Mesenchymal stem cell (in vitro differentiated cells and primary cell): ENCODE measurements around the gene QKI.
A peak's percentile ranks its signal among the peaks of the same experiment; 100 is the strongest.

Experiments used
- DNase-seq: peaks from one replicate; pipeline ENCODE4 v3.0.0-alpha.2; 2013
- H2AFZ ChIP-seq: one replicate; pipeline ENCODE4 v1.6.1; 2013; ENCODE audit warnings: low read depth, mild to moderate bottlenecking, control low read depth, inconsistent platforms, low read length, moderate library complexity
- H2AK5ac ChIP-seq: 2 replicates; pipeline ENCODE4 v1.6.1; 2013; ENCODE audit warnings: low read length, moderate library complexity, mild to moderate bottlenecking, inconsistent platforms; ENCODE audit not compliant: severe bottlenecking
- H2BK120ac ChIP-seq: one replicate; pipeline ENCODE4 v1.6.1; 2013; ENCODE audit warnings: low read depth, mild to moderate bottlenecking, inconsistent platforms, low read length, moderate library complexity
- H2BK12ac ChIP-seq, 2 experiments: one replicate each; pipeline ENCODE4 v1.6.1; 2013; ENCODE audit warnings: inconsistent platforms in 2 of 2, low read length in 2 of 2, mild to moderate bottlenecking in 2 of 2, moderate library complexity in 2 of 2, control low read depth in 1 of 2
- H2BK15ac ChIP-seq: one replicate; pipeline ENCODE4 v1.6.1; 2013; ENCODE audit warnings: mild to moderate bottlenecking, low read depth, inconsistent platforms; ENCODE audit not compliant: poor library complexity, severe bottlenecking
- H2BK5ac ChIP-seq: 2 replicates; pipeline ENCODE4 v1.6.1; 2013; ENCODE audit warnings: low read depth, mild to moderate bottlenecking, low read length, control low read depth, inconsistent platforms; ENCODE audit not compliant: poor library complexity, severe bottlenecking
- H3K14ac ChIP-seq, 2 experiments: one replicate each; pipeline ENCODE4 v1.6.1; 2013; ENCODE audit warnings: inconsistent platforms in 2 of 2, low read length in 2 of 2, control low read depth in 1 of 2, mild to moderate bottlenecking in 1 of 2, moderate library complexity in 1 of 2
- H3K18ac ChIP-seq, 2 experiments: one replicate each; pipeline ENCODE4 v1.6.1; 2013; ENCODE audit warnings: inconsistent platforms in 2 of 2, low read length in 2 of 2, control low read depth in 1 of 2, low read depth in 1 of 2, mild to moderate bottlenecking in 1 of 2
- H3K23ac ChIP-seq, 2 experiments: one replicate each; pipeline ENCODE4 v1.6.1; 2013; ENCODE audit warnings: inconsistent platforms in 2 of 2, low read length in 2 of 2, mild to moderate bottlenecking in 2 of 2, moderate library complexity in 2 of 2, control low read depth in 1 of 2
- H3K27ac ChIP-seq: 2 replicates; pipeline ENCODE4 v1.5.1; 2013; ENCODE audit warnings: mild to moderate bottlenecking, moderate library complexity, low read length, control low read depth, inconsistent platforms; ENCODE audit not compliant: poor library complexity, severe bottlenecking
- H3K27me3 ChIP-seq, 2 experiments: 2 replicates each; pipeline versions ENCODE4 v1.6.1 to v1.7.0; 2013; ENCODE audit warnings: low read length in 2 of 2, mild to moderate bottlenecking in 2 of 2, moderate library complexity in 2 of 2, control low read depth in 1 of 2, inconsistent platforms in 1 of 2; ENCODE audit not compliant: control insufficient read depth in 1 of 2, insufficient read depth in 1 of 2
- H3K36me3 ChIP-seq, 2 experiments: 2 replicates each; pipeline versions ENCODE4 v1.6.1 to v1.7.0; 2013; ENCODE audit warnings: low read length in 2 of 2, control low read depth in 1 of 2, inconsistent platforms in 1 of 2, low read depth in 1 of 2, mild to moderate bottlenecking in 1 of 2; ENCODE audit not compliant: insufficient read depth in 2 of 2, control insufficient read depth in 1 of 2
- H3K4ac ChIP-seq, 2 experiments: one replicate each; pipeline ENCODE4 v1.6.1; 2013; ENCODE audit warnings: inconsistent platforms in 2 of 2, low read length in 2 of 2, mild to moderate bottlenecking in 2 of 2, moderate library complexity in 2 of 2, control low read depth in 1 of 2, low read depth in 1 of 2
- H3K4me1 ChIP-seq: 2 replicates; pipeline ENCODE4 v1.6.1; 2013; ENCODE audit warnings: low read depth, low read length, control low read depth; ENCODE audit not compliant: control insufficient read depth, insufficient read depth
- H3K4me2 ChIP-seq: 2 replicates; pipeline ENCODE4 v1.6.1; 2013; ENCODE audit warnings: low read length, mild to moderate bottlenecking, inconsistent platforms; ENCODE audit not compliant: poor library complexity, severe bottlenecking
- H3K4me3 ChIP-seq, 2 experiments: 2 replicates each; pipeline versions ENCODE4 v1.5.1 to v1.7.0; 2013; ENCODE audit warnings: low read length in 2 of 2, mild to moderate bottlenecking in 2 of 2, control low read depth in 1 of 2, low read depth in 1 of 2; ENCODE audit not compliant: insufficient read depth in 1 of 2
- H3K79me1 ChIP-seq: replicated peaks from 2 replicates; pipeline ENCODE4 v1.6.1; 2013; ENCODE audit warnings: mild to moderate bottlenecking, control low read depth, low read length, inconsistent platforms; ENCODE audit not compliant: poor library complexity, severe bottlenecking
- H3K9ac ChIP-seq: 2 replicates; pipeline ENCODE4 v1.7.0; 2013; ENCODE audit warnings: mild to moderate bottlenecking, low read length, moderate library complexity
- H3K9me3 ChIP-seq: 2 replicates; pipeline ENCODE4 v1.7.0; 2013; ENCODE audit warnings: mild to moderate bottlenecking, low read length; ENCODE audit not compliant: control insufficient read depth
- H4K8ac ChIP-seq: one replicate; pipeline ENCODE4 v1.6.1; 2013; ENCODE audit warnings: inconsistent platforms, mild to moderate bottlenecking, low read length, moderate library complexity
- H4K91ac ChIP-seq: one replicate; pipeline ENCODE4 v1.6.1; 2013; ENCODE audit warnings: mild to moderate bottlenecking, low read length, inconsistent platforms
- WGBS: methylation state at CpG from one replicate; pipeline ENCODE4 v1.1.7; 2013; ENCODE audit warnings: mixed read lengths; 5-methylcytosine and 5-hydroxymethylcytosine counted together

The QKI gene

GRCh38 chr6:163617549-163617948 is 203.0 kb downstream of the QKI start:
- Histone ChIP-seq H3K9me3 (peaks cover 4% of the 10 kb centered on the region), H2BK120ac (no peak overlapping the region), H2BK5ac (no peak overlapping the region), H4K8ac (no peak overlapping the region), H3K9ac (no peak overlapping the region), H2BK15ac (no peak overlapping the region), H3K27me3 (no peaks in the 10 kb centered on the region), H3K4me1 (no peaks in the 10 kb centered on the region), H3K4me3 (no peak overlapping the region), H3K18ac (no peak overlapping the region), H3K79me1 (no peaks in the 10 kb centered on the region), H2AK5ac (no peak overlapping the region), H3K14ac (no peak overlapping the region), H4K91ac (no peak overlapping the region), H3K4ac (no peak overlapping the region), H2AFZ (no peak overlapping the region), H3K4me2 (no peak overlapping the region), H3K36me3 (no peaks in the 10 kb centered on the region), H3K27ac (no peak overlapping the region), H2BK12ac (no peak overlapping the region), H3K23ac (no peak overlapping the region)
- DNase-seq: no peak
- WGBS: 80% methylated on average over 4 of the region's 6 CpGs

GRCh38 chr6:163620101-163620500 is 205.6 kb downstream of the QKI start:
- no peaks in the 10 kb centered on the region for H3K36me3 ChIP-seq
- no peak overlapping the region for H3K9ac ChIP-seq
- peak overlapping the region in 1 of 2 experiments; percentile 11 for H3K14ac ChIP-seq
- no peak overlapping the region for H3K23ac ChIP-seq
- H3K4ac ChIP-seq: no peak overlapping the region
- no peak overlapping the region for H2AFZ ChIP-seq
- no peaks in the 10 kb centered on the region for H3K4me1 ChIP-seq
- H3K18ac ChIP-seq: no peak overlapping the region
- H4K8ac ChIP-seq: no peak overlapping the region
- H3K79me1 ChIP-seq: no peaks in the 10 kb centered on the region
- H3K4me2 ChIP-seq: no peak overlapping the region
- no peak overlapping the region for H3K4me3 ChIP-seq
- H3K27ac ChIP-seq: no peak overlapping the region
- no peaks in the 10 kb centered on the region for H3K27me3 ChIP-seq
- no peak overlapping the region for H2AK5ac ChIP-seq
- no peak overlapping the region for H2BK15ac ChIP-seq
- no peak for DNase-seq
- H2BK12ac ChIP-seq: no peak overlapping the region
- H4K91ac ChIP-seq: no peak overlapping the region
- H2BK120ac ChIP-seq: no peak overlapping the region
- H2BK5ac ChIP-seq: no peak overlapping the region
- peaks cover 4% of the 10 kb centered on the region for H3K9me3 ChIP-seq
- WGBS: 78% methylated on average over 5 of the region's 5 CpGs

GRCh38 chr6:163620670-163621330 is 206.3 kb downstream of the QKI start:
- WGBS: 88% methylated on average over 14 of the region's 16 CpGs
- H2BK120ac ChIP-seq: no peak overlapping the region
- no peak overlapping the region for H2BK5ac ChIP-seq
- no peak overlapping the region for H2BK12ac ChIP-seq
- H3K27ac ChIP-seq: no peak overlapping the region
- H3K9me3 ChIP-seq: peaks cover 4% of the 10 kb centered on the region
- H2AK5ac ChIP-seq: no peak overlapping the region
- H3K4me3 ChIP-seq: no peak overlapping the region
- H3K14ac ChIP-seq: no peak overlapping the region
- H3K9ac ChIP-seq: no peak overlapping the region
- DNase-seq: no peak
- H3K4me1 ChIP-seq: no peaks in the 10 kb centered on the region
- no peaks in the 10 kb centered on the region for H3K79me1 ChIP-seq
- no peaks in the 10 kb centered on the region for H3K36me3 ChIP-seq
- no peak overlapping the region for H2AFZ ChIP-seq
- H3K4me2 ChIP-seq: no peak overlapping the region
- no peak overlapping the region for H3K23ac ChIP-seq
- H2BK15ac ChIP-seq: no peak overlapping the region
- no peak overlapping the region for H4K91ac ChIP-seq
- no peaks in the 10 kb centered on the region for H3K27me3 ChIP-seq
- H3K18ac ChIP-seq: no peak overlapping the region
- H3K4ac ChIP-seq: no peak overlapping the region
- H4K8ac ChIP-seq: no peak overlapping the region

- Histone ChIP-seq H3K9me3 (peaks cover 4% of the 10 kb centered on the region), H4K8ac (no peak overlapping the region), H4K91ac (no peak overlapping the region), H3K14ac (no peak overlapping the region), H3K36me3 (no peaks in the 10 kb centered on the region), H3K23ac (no peak overlapping the region), H3K4me3 (no peak overlapping the region), H3K4ac (no peak overlapping the region), H2BK5ac (no peak overlapping the region), H3K27me3 (peaks cover 0 to under 1% of the 10 kb centered on the region in 2 experiments), H2BK12ac (no peak overlapping the region), H3K9ac (no peak overlapping the region), H3K18ac (no peak overlapping the region), H3K27ac (no peak overlapping the region), H3K4me2 (no peak overlapping the region), H2BK15ac (no peak overlapping the region), H2AFZ (no peak overlapping the region), H3K79me1 (no peaks in the 10 kb centered on the region), H2BK120ac (no peak overlapping the region), H3K4me1 (no peaks in the 10 kb centered on the region), H2AK5ac (no peak overlapping the region)
- 94% methylated on average over 3 of the region's 3 CpGs for WGBS
- DNase-seq: no peak
Observed at GRCh38 chr6:163625265-163625664, 210.7 kb downstream of the QKI start.
